Measurements from ENCODE around the gene EHMT2. TPM values are rescaled to one million over a fixed set of nuclear protein-coding genes. Genes with fewer than 3 reads are reported as not detected.
"Not testable (repeated sequence)": the region's sequence is repeated elsewhere in the genome, so short reads cannot be mapped to it uniquely, and the experiment has no call there.

EHMT2 gene
- total and polyA plus RNA-seq, 4 donors = 7.9 to 21.4 (median 10.6) TPM

DNA sequence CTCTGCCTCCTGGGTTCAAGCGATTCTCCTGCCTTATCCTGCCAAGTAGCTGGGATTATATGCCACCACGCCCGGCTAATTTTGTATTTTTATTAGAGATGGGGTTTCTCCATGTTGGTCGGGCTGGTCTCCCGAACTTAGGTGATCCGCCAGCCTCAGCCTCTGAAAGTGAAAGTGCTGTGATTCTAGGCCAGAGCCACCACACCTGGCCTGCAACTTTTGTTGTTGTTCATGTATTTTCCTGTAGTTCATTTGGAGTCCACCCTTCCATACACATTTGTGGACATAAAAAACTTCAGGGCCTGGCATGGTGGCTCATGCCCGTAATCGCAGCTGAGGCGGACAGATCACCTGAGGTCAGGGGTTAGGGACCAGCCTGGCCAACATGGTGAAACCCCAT is 55.4 kb downstream of the EHMT2 start:
- no peak overlapping the region for H3K4me3 ChIP-seq (ENCODE audit: low read depth in 1 of 3, low read length in 3 of 3)
- DNase-seq (ENCODE audit: low spot score) = no peak
- no peak overlapping the region for H3K27ac ChIP-seq (ENCODE audit: low read depth in 1 of 2, low read length in 2 of 2)
- 91% methylated on average over 9 of the region's 9 CpGs for WGBS
- TF ChIP-seq NR2F2 (IDR thresholded peaks at IDR 0.05) (no peak), SP1 (IDR thresholded peaks at IDR 0.05) (no peak), RXRA (IDR thresholded peaks at IDR 0.05) (no peak), HNF4A (conservative IDR thresholded peaks at IDR 0.05) (no peak), GABPA (IDR thresholded peaks at IDR 0.05 in 1 of 2, conservative IDR thresholded peaks at IDR 0.05 in 1 of 2) (no peak)
- H3K9ac ChIP-seq (ENCODE audit: low read depth in 1 of 2, low read length in 2 of 2) = no peak overlapping the region
- H3K36me3 ChIP-seq (ENCODE audit: control insufficient read depth in 4 of 4, insufficient read depth in 3 of 4, low read depth in 1 of 4, low read length in 3 of 4) = peaks cover 17 to 35% (median 26%) of the 10 kb centered on the region in 4 donors
- no peaks in the 10 kb centered on the region for H3K9me3 ChIP-seq (ENCODE audit: control insufficient read depth in 4 of 4, low read length in 3 of 4)
- peaks cover 6 to 10% (median 9%) of the 10 kb centered on the region in 4 donors for H3K4me1 ChIP-seq (ENCODE audit: control insufficient read depth in 4 of 4, insufficient read depth in 4 of 4, low read length in 3 of 4)
- no peaks in the 10 kb centered on the region for H3K27me3 ChIP-seq (ENCODE audit: control insufficient read depth in 4 of 4, insufficient read depth in 4 of 4, low read length in 3 of 4)

DNA sequence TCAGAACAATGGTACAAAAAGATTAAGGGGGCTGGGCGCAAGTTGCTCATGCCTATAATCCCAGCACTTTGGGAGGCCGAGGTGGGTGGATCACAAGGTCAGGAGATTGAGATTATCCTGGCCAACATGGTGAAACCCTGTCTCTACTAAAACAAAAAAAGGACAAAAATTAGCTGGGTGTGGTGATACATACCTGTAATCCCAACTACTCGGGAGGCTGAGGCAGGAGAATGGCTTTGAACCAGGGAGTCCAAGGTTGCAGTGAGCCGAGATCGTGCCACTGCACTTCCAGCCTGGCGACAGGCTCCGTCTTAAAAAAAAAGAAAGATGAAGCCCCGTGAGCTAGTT is 57.7 kb downstream of the EHMT2 start:
- H3K4me1 ChIP-seq (ENCODE audit: control insufficient read depth in 4 of 4, insufficient read depth in 4 of 4, low read length in 3 of 4) = peaks cover 6 to 23% (median 22%) of the 10 kb centered on the region in 4 donors
- not testable (repeated sequence) for H3K27me3 ChIP-seq (ENCODE audit: control insufficient read depth in 4 of 4, insufficient read depth in 4 of 4, low read length in 3 of 4); H3K9ac ChIP-seq (ENCODE audit: low read depth in 1 of 2, low read length in 2 of 2); DNase-seq (ENCODE audit: low spot score); H3K27ac ChIP-seq (ENCODE audit: low read depth in 1 of 2, low read length in 2 of 2); H3K9me3 ChIP-seq (ENCODE audit: control insufficient read depth in 4 of 4, low read length in 3 of 4); H3K4me3 ChIP-seq (ENCODE audit: low read depth in 1 of 3, low read length in 3 of 3)
- 91% methylated on average over 8 of the region's 8 CpGs for WGBS
- peaks cover 17 to 37% (median 27%) of the 10 kb centered on the region in 4 donors for H3K36me3 ChIP-seq (ENCODE audit: control insufficient read depth in 4 of 4, insufficient read depth in 3 of 4, low read depth in 1 of 4, low read length in 3 of 4)

- Histone ChIP-seq H3K36me3 (ENCODE audit: control insufficient read depth in 4 of 4, insufficient read depth in 3 of 4, low read depth in 1 of 4, low read length in 3 of 4) (peaks cover 17 to 37% (median 25%) of the 10 kb centered on the region in 4 donors), H3K9ac (ENCODE audit: low read depth in 1 of 2, low read length in 2 of 2) (no peak overlapping the region), H3K27me3 (ENCODE audit: control insufficient read depth in 4 of 4, insufficient read depth in 4 of 4, low read length in 3 of 4) (no peaks in the 10 kb centered on the region), H3K27ac (ENCODE audit: low read depth in 1 of 2, low read length in 2 of 2) (no peak overlapping the region), H3K4me1 (ENCODE audit: control insufficient read depth in 4 of 4, insufficient read depth in 4 of 4, low read length in 3 of 4) (peaks cover 6 to 25% (median 22%) of the 10 kb centered on the region in 4 donors), H3K9me3 (ENCODE audit: control insufficient read depth in 4 of 4, low read length in 3 of 4) (no peaks in the 10 kb centered on the region), H3K4me3 (ENCODE audit: low read depth in 1 of 3, low read length in 3 of 3) (no peak overlapping the region)
- DNase-seq (ENCODE audit: low spot score) = no peak
- WGBS = 95% methylated on average over 3 of the region's 3 CpGs
- no peak for TF ChIP-seq TAF1 (conservative IDR thresholded peaks at IDR 0.05)
- TF ChIP-seq RAD21 (IDR thresholded peaks at IDR 0.05) = no peak
- no peak for TF ChIP-seq FOXA2 (IDR thresholded peaks at IDR 0.05)
- no peak for TF ChIP-seq ATF3 (IDR thresholded peaks at IDR 0.05)
- no peak for TF ChIP-seq NR2F2 (IDR thresholded peaks at IDR 0.05)
- TF ChIP-seq, protein P1, sequence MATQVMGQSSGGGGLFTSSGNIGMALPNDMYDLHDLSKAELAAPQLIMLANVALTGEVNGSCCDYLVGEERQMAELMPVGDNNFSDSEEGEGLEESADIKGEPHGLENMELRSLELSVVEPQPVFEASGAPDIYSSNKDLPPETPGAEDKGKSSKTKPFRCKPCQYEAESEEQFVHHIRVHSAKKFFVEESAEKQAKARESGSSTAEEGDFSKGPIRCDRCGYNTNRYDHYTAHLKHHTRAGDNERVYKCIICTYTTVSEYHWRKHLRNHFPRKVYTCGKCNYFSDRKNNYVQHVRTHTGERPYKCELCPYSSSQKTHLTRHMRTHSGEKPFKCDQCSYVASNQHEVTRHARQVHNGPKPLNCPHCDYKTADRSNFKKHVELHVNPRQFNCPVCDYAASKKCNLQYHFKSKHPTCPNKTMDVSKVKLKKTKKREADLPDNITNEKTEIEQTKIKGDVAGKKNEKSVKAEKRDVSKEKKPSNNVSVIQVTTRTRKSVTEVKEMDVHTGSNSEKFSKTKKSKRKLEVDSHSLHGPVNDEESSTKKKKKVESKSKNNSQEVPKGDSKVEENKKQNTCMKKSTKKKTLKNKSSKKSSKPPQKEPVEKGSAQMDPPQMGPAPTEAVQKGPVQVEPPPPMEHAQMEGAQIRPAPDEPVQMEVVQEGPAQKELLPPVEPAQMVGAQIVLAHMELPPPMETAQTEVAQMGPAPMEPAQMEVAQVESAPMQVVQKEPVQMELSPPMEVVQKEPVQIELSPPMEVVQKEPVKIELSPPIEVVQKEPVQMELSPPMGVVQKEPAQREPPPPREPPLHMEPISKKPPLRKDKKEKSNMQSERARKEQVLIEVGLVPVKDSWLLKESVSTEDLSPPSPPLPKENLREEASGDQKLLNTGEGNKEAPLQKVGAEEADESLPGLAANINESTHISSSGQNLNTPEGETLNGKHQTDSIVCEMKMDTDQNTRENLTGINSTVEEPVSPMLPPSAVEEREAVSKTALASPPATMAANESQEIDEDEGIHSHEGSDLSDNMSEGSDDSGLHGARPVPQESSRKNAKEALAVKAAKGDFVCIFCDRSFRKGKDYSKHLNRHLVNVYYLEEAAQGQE (IDR thresholded peaks at IDR 0.05) = no peak
- TF ChIP-seq YY1 (IDR thresholded peaks at IDR 0.05) = no peak
- TF ChIP-seq, protein P2, sequence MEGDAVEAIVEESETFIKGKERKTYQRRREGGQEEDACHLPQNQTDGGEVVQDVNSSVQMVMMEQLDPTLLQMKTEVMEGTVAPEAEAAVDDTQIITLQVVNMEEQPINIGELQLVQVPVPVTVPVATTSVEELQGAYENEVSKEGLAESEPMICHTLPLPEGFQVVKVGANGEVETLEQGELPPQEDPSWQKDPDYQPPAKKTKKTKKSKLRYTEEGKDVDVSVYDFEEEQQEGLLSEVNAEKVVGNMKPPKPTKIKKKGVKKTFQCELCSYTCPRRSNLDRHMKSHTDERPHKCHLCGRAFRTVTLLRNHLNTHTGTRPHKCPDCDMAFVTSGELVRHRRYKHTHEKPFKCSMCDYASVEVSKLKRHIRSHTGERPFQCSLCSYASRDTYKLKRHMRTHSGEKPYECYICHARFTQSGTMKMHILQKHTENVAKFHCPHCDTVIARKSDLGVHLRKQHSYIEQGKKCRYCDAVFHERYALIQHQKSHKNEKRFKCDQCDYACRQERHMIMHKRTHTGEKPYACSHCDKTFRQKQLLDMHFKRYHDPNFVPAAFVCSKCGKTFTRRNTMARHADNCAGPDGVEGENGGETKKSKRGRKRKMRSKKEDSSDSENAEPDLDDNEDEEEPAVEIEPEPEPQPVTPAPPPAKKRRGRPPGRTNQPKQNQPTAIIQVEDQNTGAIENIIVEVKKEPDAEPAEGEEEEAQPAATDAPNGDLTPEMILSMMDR (IDR thresholded peaks at IDR 0.05; ENCODE audit: low read depth, low read length, missing input control) = no peak
- no peak for TF ChIP-seq SP1 (IDR thresholded peaks at IDR 0.05)
- no peak for TF ChIP-seq HNF4G (IDR thresholded peaks at IDR 0.05)
- no peak for TF ChIP-seq GABPA (IDR thresholded peaks at IDR 0.05 in 1 of 2, conservative IDR thresholded peaks at IDR 0.05 in 1 of 2)
- no peak for TF ChIP-seq MAX (IDR thresholded peaks at IDR 0.05)
- TF ChIP-seq HNF4A (conservative IDR thresholded peaks at IDR 0.05) = no peak
- no peak for TF ChIP-seq EGR1 (IDR thresholded peaks at IDR 0.05; ENCODE audit: low read depth in 2 of 2)
- no peak for TF ChIP-seq JUND (IDR thresholded peaks at IDR 0.05)
- no peak for TF ChIP-seq FOXA1 (IDR thresholded peaks at IDR 0.05)
- TF ChIP-seq, protein P3, sequence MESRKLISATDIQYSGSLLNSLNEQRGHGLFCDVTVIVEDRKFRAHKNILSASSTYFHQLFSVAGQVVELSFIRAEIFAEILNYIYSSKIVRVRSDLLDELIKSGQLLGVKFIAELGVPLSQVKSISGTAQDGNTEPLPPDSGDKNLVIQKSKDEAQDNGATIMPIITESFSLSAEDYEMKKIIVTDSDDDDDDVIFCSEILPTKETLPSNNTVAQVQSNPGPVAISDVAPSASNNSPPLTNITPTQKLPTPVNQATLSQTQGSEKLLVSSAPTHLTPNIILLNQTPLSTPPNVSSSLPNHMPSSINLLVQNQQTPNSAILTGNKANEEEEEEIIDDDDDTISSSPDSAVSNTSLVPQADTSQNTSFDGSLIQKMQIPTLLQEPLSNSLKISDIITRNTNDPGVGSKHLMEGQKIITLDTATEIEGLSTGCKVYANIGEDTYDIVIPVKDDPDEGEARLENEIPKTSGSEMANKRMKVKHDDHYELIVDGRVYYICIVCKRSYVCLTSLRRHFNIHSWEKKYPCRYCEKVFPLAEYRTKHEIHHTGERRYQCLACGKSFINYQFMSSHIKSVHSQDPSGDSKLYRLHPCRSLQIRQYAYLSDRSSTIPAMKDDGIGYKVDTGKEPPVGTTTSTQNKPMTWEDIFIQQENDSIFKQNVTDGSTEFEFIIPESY (IDR thresholded peaks at IDR 0.05) = no peak
- no peak for TF ChIP-seq RXRA (IDR thresholded peaks at IDR 0.05)
These were observed 58.5 kb downstream of the EHMT2 start for GRCh38 chr6:31838968-31839367.

DNA sequence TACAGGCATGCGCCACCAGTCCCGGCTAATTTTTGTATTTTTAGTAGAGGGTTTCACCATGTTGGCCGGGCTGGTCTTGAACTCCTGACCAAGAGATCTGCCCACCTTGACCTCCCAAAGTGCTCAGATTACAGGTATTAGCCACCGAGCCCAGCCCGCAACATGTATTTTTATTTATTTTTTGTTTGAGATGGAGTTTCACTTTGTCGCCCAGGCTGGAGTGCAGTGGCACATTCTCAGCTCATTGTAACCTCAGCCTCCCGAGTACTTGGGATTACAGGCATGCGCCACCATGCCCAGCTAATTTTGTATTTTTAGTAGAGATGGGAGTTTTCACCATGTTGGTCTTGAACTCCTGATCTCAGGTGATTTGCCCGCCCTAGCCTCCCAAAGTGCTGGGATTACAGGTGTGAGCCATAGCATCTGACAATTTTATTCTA is 59.4 kb downstream of the EHMT2 start:
- not testable (repeated sequence) for DNase-seq (ENCODE audit: low spot score); H3K27ac ChIP-seq (ENCODE audit: low read depth in 1 of 2, low read length in 2 of 2)
- peaks cover 7 to 29% (median 23%) of the 10 kb centered on the region in 4 donors for H3K4me1 ChIP-seq (ENCODE audit: control insufficient read depth in 4 of 4, insufficient read depth in 4 of 4, low read length in 3 of 4)

More for the DNA sequence above, 59.4 kb downstream of the EHMT2 start:
- H3K36me3 ChIP-seq (ENCODE audit: control insufficient read depth in 4 of 4, insufficient read depth in 3 of 4, low read depth in 1 of 4, low read length in 3 of 4) = peaks cover 17 to 37% (median 25%) of the 10 kb centered on the region in 4 donors
- not testable (repeated sequence) for H3K4me3 ChIP-seq (ENCODE audit: low read depth in 1 of 3, low read length in 3 of 3); H3K27me3 ChIP-seq (ENCODE audit: control insufficient read depth in 4 of 4, insufficient read depth in 4 of 4, low read length in 3 of 4); H3K9me3 ChIP-seq (ENCODE audit: control insufficient read depth in 4 of 4, low read length in 3 of 4); H3K9ac ChIP-seq (ENCODE audit: low read depth in 1 of 2, low read length in 2 of 2)
- WGBS = 91% methylated on average over 9 of the region's 9 CpGs

All from liver (tissue), 9 donors.